GM19023 (cell line): ENCODE measurements around the gene NAV1.
"Not testable (repeated sequence)": the region's sequence is repeated elsewhere in the genome, so short reads cannot be mapped to it uniquely, and the experiment has no call there.

ENCODE experiments used
- ATAC-seq: cut with Tn5 transposase; IDR thresholded peaks from one replicate; pipeline ENCODE4 v1.9.1; 2021; ENCODE audit warnings: mild to moderate bottlenecking, moderate library complexity; ENCODE audit not compliant: unreplicated experiment

Gene NAV1

DNA sequence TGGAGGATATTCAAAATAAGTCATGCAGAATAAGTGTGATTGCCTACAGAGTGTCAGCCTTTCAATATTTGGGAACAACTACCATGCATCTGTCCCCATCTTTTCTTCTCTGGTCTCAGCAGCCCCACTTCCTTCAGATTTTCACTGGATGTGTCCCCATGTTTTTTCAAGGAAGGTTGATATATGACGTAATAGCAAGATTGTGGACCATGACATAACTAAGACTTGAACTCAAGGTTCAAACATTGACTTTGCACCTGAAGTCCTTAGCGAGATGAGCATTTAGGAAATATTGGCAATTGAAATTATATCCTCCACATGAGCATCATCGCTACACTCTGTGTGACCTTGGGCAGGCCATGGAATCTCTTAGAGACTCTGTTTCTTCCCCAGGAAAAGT lies 5.8 kb downstream of the NAV1 start:
- no peak for ATAC-seq

DNA sequence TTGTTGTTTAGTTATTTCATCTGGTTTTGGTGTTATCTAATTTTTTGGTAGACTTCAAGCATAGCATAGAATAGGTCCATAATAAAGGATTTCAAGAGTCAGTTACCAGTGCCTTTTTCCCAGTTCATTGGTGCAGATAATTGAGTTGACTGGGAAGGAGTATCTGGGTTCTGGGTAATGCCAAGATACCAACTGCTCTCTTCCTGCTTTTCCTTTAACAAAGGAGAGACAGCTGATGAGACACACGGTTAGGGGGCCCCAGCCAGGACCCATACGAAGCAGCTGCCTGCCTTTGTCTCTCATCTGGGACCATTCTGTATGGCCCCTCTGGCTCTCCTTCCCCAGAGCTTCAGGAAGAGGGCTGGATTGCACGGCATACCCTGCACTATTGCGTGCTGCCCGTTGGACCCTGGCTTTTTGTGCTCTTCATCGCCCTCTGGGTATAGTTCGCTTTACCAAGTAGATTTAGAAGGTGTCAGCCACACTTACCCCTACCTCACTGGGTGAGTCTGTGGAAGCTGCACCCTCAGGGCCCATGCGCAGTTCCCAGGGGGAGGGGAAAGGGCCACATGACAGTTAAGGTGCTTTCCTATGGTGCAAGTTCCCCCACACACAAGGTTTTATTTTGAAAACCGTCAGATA lies 7.0 kb downstream of the NAV1 start:
- ATAC-seq, result no peak

DNA sequence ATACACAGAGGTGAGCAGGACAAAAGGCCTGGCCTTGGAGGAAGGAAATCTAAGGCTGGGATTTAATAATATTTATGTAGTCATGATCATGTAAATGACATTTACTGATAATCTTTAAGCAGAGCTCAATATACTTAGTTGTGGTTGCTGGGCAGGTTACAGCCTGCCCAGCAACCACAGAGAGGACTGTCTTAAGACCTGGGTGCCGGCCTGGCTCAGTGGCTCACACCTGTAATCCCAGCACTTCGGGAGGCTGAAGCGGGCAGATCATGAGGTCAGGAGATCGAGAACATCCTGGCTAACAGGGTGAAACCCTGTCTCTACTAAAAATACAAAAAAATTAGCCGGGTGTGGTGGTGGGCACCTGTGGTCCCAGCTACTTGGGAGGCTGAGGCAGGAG lies 10.6 kb downstream of the NAV1 start:
- not testable (repeated sequence) for ATAC-seq

DNA sequence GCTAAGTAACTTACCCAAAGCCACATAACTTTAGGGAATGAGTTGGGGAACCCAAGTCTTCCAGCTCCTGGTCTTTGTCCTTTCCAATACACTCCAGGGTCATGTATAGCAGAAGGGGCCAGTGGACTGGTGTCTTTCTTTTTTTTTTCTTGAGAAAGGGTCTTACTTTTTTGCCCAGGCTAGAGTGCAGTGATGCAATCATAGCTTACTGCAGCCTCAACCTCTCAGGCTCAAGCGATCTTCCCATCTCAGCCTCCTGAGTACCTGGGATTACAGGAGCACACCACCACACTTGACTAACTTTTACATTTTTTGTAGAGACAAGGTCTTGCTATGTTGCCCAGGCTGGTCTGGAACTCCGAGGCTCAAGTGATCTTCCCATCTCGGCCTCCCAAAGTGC lies 12.2 kb downstream of the NAV1 start:
- no peak for ATAC-seq

DNA sequence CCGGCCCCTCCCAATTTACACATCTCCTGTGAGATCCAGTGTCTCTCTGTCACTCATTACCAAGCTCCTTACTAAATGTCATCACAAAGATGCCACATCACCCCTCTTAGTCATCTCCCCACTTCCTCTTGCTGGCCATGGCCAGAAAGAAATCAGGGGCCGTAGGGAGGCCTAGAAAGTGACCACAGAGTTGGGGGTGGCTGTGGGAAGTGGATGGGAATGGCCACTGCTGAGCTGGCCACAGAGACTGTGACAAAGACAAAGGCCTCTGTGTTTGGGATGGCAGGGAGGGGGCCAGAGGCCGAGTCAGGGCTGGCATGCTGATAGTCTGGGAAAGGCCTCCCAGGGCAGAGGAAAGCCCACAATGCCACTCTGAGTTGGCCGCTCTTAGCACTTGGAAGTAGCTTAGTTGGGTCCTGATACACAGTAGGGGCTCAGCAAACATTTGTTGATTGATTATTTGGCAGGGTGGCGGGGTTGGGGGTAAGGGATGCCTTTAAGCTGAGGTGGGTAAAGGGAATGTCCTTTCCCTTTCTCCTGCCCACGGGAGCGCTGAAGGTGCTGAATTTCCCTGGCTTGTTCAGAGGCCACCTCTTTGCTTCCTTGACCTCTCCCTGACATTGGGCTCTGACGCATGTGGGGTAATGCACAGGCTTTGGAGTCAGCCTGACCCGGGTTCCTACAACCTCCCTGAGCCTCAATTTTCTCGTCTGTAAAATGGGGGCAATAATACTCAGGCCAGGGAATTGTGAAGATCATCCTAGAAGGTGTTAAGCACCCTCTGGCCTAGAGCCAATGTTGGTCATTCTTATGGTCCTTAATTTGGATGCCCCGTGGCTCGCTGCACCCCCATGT lies 13.2 kb downstream of the NAV1 start:
- no peak for ATAC-seq

DNA sequence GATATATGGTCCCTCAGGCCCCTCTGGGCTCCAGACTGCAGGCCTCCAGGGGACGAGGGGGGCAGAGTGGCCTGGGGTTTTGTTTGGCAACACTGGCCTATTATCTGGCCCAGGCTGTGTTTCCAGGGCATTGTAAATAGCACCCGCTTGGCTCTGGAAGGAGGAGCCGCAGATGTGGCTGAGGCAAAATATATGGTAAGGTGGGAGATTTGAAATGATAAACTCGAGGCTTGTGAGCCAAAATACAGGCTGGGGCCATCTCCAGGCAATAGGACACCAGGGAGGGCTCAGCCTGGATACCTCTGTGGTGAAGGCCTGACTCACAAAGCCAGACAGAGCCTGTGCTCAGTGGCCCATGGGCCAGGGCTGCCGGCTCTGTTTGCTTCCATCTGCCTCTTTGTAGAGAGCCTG lies 14.0 kb downstream of the NAV1 start:
- no peak for ATAC-seq

DNA sequence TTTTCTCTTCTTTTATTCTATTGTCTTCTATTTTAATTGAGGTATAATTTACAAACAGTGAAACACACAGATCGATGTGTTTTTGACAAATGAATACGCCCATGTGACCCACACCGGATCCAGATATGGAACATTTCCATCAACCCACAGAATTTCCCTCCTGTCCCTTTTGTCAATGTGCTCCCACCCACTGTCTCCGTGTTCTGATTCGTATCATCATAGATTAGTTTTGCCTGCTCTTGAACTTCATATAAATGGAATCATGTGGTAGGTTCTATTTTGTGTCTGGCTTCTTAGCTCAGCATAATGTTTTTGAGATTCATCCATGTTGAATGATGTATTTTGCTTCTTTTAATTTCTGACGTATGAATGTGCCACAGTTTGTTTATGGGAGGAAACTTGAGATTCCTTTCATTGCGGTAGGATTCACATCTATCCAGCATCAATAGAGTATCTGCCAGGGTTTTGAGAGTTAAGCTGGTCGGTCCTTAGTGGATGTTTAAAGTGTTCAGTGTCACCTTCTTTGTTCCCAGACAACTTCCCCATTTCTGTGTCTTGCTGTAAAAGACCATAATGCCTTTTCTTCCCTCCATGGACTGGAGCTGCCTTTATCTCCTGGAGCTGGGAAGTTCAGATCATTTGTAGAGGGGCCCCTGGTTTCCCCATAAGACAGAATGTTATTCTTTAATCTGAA lies 14.7 kb downstream of the NAV1 start:
- ATAC-seq, result no peak

DNA sequence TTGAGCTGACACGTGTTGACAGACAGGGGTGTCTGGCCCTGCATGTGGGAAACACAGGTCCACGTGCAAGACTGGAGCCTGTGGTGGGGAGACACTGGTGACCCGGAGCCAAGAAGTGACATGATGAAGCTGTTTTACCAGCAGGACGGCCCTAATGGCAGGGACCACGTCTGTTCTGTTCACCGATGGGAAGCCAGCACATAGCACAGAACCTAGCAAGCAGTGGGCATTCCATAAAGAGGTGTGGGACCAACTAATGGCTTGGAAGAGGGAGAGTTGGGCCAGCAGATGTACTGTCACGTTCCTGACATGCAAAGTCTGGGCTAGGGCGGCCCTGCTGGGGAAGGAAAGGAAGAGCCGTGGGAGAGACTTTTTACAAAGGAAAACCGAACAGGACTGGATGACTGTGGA lies 15.3 kb downstream of the NAV1 start:
- ATAC-seq, result no peak

DNA sequence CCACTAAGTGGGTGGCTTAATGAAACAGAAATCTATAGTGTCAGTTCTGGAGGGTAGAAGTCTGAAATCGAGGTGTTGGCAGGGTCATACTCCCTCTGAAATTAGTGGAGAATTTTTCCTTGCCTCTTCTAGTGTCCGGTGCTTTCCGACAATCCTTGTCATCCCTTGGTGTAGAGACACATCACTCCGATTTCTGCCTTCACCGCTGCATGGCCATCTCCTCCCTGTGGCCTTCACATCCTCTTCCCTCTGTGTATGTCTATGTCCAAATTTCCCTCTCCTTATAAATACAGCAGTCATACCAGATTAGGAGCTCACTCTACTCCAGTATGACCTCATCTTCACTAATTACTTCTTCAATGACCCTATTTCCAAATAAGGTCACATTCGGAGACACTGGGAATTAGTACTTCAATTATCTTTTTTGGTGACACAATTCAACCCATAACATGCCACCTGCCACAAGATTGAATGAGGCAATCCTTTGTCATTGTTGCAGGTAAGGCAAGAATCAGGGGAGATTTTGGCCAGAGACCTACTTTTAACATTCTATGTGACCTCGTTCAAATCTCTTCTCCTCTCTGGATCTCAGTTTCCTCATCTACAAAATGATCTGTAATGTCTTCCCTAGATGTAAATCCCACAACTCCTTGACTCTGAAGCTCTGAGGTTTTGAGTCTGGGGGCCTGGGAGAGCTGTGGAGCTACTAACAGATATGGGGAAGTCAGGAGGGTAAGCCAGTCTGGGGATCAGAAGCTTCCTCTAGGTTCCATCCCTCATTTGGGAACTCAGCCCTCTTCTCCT lies 16.1 kb downstream of the NAV1 start:
- ATAC-seq, result no peak

DNA sequence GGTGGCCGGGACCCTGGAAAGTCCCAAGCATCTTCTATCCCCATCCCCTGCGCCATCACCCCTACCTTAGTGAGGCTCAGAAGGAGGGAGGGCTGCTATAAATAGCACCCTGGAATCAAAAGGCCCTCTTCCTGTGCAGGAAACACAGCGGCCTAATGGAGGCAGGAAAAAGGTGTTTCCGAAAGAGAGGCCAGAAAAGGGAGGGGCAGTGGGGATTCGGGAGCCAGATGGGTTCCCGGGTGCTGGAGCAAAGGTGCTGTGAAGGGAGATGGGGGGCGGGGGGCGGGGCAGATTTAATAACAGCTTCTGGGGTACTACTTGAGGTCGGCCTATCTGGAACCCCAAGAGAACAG lies 16.6 kb downstream of the NAV1 start:
- ATAC-seq, result no peak

DNA sequence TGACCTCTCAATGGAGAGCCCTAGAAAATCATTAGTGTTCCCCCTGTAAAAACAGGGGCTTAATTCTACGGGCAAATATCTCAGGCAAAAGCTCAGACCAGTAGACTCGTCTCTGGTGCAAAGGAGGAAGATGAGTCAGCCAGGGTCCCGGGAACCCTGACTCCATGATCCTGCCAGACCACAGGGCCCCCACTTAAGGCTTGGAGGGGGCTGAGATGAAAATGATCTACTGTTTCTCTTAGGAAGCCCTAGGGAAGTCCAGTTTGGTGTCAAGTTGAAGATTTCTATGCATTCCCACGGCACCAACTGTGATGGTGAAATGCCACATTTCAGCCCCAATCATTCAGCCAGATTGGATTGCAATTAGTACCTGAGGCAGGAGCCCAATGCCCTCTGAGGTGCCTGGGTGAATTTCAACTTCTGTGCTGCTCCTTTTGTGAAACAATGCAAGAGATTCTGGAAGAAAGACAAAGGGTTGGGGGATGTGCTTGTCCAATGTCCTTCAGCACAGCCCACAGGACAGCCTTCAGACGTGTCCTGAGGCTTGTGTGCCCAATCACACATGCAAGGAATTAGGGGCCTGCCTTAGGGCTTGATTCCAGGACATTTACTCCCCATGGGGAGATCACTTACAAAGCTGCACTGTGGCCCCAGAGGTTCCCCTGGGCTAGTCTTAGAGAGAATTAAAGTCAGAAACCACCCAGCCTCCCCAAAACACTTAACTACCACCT lies 18.1 kb downstream of the NAV1 start:
- no peak for ATAC-seq

DNA sequence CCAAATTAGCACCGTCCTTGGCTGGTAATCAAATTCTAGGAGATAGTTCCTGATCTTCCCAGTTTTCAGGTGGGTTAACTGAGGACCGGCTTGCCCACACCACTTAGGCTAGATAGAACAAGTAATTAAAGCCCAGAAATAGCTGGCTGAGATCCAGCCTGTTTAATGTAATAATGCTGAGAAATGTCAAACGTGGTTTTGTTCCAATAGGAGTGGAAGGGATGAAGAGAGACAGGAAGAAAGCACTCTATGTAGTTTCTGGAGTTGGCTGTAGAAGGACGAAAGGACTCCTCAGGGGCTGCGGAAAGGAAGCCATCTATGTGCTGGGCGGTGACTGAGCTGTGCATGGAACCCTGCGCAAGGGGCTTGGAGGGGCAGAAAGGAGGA lies 18.6 kb downstream of the NAV1 start:
- ATAC-seq, result no peak

DNA sequence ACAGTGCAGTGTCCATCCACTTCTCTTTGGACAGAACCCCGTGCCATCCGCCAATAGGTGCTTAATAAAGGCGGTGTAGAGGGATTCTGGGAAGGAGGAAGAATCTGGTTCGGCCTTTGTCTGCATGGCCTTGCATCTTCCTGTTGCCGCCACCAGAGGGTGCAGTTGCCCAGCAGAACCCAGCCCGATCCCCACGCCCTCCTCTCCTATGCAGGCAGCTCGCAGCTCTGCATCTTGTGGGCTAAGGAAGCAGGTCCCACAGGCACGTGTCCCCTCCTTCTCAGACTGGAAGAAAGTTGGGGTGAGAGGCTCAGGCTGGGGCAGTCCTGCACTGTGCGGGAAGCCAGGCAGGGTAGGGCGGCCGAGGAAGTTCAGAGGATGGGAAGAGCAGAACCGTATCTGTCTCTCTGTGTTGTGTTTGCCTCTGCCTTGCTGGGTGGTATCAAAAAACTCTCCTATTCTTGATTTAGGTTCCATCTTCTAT lies 20.8 kb downstream of the NAV1 start:
- peak; percentile 78 for ATAC-seq

DNA sequence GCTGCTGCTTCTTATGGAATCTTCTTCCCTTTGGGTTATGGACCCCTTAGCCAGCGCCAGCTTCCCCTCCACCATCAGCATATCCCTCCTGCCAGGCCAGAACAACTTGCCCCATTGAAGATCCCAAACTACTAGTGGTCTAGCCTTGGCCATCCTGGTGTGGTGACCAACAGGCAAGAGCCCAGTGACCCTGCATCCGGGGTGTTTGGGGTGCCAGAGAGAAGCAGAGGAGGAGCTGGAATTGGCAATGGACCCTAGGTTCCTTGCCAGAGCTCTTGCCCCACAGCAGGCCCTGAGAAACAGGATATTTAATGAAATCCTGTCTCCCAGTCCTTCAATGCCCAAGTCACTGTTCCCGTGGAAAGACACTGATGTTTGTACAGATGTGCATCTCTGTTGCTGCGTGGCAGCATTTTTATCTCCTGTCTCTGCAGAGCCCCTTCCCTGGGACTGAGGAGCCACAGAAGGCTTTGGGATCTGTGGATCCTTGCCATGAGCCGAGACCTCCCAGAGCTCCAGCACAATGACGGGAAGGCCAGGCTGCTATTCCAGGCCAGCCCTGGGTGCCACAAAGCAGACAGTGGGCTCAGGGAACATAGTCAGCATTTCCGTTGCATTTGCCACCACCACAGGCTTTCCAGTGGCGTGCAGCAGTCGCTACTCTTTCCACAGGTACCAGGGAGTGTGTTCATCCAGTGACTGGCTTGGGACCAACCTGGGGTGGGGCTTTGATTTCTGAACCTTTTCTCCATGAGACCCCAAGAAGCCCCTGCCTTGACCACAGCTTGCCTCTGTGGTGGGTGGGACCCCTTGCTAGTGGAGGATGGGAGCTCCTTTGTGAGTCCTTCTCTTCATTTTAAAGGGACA lies 21.6 kb downstream of the NAV1 start:
- no peak for ATAC-seq

DNA sequence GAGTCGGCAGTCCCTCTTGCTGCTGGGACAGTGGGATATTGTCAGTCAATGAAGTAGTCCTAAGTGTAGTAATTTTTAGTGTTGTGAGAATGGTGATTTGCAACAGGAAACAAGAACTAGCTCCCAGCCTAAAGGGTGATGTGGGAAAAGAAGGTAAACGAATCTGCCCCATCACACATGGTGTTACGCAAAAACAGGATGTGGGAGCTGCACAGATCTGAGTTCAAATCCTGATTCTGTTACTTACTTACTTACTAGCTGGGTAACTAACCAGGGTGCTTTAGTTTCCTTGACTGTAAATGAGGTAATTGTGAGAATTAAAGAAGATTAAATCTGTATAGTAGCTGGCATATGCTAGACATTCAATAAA lies 22.3 kb downstream of the NAV1 start:
- no peak for ATAC-seq

DNA sequence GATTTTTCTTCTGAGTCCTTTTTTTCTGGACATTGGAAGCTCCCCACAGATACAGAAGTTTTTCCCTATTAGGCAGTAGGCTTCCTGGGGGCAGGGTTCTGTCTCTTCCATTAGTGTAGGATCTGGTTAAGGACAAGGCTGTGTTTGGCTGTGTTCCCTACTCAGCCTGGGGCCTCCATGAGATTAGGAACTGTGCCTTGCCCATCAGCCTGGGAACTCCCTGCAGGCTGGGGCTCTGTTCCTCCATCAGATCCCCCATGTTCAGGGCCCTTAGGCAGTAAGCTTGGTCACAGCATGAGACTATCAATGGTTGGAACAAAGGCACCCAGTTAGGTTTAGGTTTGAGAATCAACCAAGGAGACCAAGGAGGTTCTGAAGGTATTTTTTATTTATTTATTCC lies 22.7 kb downstream of the NAV1 start:
- no peak for ATAC-seq

DNA sequence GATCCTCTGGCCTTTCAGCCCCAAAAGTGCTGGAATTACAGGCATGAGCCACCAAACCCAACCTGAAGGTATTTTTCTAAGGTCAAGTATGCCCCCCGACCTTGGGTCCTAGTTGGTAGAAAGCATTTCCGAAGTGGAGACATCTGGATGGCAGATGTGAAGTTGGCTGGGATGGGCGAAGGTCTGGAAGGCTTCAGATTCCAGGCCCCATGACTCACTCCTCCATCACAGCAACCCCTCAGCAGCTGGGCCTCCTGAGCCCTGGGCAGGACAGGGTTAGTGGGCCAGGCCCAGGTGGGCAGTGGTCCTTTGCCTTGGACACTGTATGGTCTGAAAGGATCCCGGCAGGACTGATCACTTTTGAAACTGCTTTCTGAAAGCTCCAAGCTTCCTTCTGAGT lies 23.3 kb downstream of the NAV1 start:
- ATAC-seq, result no peak

DNA sequence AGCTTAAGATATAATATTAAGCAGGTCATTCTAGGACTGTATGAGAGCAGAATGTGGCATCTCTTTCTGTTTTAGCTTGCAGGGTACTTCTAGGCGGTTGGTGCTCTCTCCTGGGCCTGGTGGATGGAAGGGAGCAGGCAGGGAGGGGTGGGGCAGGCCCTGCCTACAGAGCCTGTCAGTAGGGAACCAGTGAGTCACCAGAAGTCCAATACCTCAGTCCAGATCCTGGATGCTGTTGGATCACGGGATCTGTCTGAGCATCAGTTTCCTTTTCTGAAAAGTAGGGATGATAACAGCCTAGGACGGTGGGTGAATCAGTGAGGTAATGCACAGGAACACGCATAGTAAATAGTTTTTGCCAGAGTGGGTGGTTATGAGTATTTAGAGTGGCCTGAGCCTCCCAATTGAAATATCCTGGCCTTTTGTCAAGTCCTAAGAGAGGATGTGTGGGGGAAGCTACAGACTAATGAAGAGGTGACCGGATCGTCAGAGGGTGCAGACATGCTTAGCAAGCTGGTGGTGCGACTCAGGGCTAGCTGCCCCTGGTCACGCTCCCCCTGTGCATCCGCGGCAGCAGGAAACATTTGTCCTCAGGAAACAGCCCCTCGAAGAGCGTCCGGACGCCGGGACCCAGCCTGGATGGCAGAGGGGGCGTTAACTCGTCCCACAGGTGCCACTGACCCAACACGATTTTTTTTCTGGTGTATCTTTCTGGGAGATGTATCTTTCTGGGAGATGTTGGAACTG lies 23.9 kb downstream of the NAV1 start:
- no peak for ATAC-seq

DNA sequence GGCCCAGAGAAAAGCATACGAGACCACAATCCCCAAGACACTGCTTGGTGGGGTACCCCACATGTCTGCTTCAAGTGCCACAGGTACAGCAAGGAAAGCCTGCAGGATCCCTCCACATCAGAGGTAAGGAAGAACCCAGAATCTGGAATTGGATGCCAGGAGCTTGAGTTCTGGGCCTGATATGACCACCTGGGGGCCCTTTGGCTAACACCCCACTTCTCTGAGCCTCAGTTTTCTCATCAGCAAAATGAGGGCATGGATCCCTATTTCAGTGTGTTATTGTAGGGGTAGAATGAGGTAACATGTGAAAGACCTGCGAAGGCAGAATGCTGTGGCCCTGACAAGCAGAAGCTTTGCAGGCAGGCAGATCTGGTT lies 24.5 kb downstream of the NAV1 start:
- no peak for ATAC-seq
